IMR-90 (cell line): ENCODE measurements around the gene CCDC51. TPM values are rescaled to one million over a fixed set of nuclear protein-coding genes. Genes with fewer than 3 reads are reported as not detected.

Experiments used
- ATAC-seq: fragments of 200-7000 bp; cut with Tn5 transposase; 2 replicates; pipeline ENCODE4 v1.9.1; 2020; ENCODE audit warnings: low read depth, mild to moderate bottlenecking, moderate library complexity
- BruUV-seq: library from RNA; stranded (reverse); fragments of 400-500 nt; replicated peaks from 2 replicates; lab custom pipeline; 2021; lab: Mats Ljungman, UMichigan
- CTCF ChIA-PET: fragments of 300-600 bp; formaldehyde crosslinking; extraction: SDS; loops from one replicate; lab custom pipeline; 2021; ENCODE audit warnings: antibody characterized with exemption; lab: Yijun Ruan, JAX
- POLR2A ChIA-PET: fragments of 300-600 bp; sonication (Branson Sonifier 250); formaldehyde crosslinking; loops from one replicate; lab custom pipeline; 2022; ENCODE audit warnings: antibody characterized with exemption; ENCODE audit not compliant: unreplicated experiment; lab: Charles Lee
- DNase-seq: peaks from one replicate; pipeline ENCODE4 v3.0.0; 2013
- H2AFZ ChIP-seq: replicated peaks from 2 replicates; pipeline ENCODE3; 2013; ENCODE audit warnings: low read length, mild to moderate bottlenecking; ENCODE audit not compliant: poor library complexity
- H2AK5ac ChIP-seq: 2 replicates; pipeline ENCODE4 v1.6.1; 2013; ENCODE audit warnings: low read depth, low read length, inconsistent platforms
- H2AK9ac ChIP-seq: replicated peaks from 2 replicates; pipeline ENCODE3; 2013; ENCODE audit warnings: mild to moderate bottlenecking, low read depth, low read length, moderate library complexity; ENCODE audit not compliant: poor library complexity
- H2BK120ac ChIP-seq: 2 replicates; pipeline ENCODE4 v1.6.1; 2013; ENCODE audit warnings: low read depth, low read length, inconsistent platforms
- H2BK15ac ChIP-seq: 3 replicates; pipeline ENCODE4 v1.6.1; 2013; ENCODE audit warnings: low read depth, low read length, inconsistent platforms
- H2BK20ac ChIP-seq: 2 replicates; pipeline ENCODE4 v1.6.1; 2013; ENCODE audit warnings: low read depth, mild to moderate bottlenecking, inconsistent platforms, low read length, moderate library complexity
- H2BK5ac ChIP-seq: 2 replicates; pipeline ENCODE4 v1.6.1; 2013; ENCODE audit warnings: mild to moderate bottlenecking, low read depth, low read length, inconsistent platforms; ENCODE audit not compliant: poor library complexity, severe bottlenecking
- H3K14ac ChIP-seq: replicated peaks from 2 replicates; pipeline ENCODE4 v1.6.1; 2013; ENCODE audit warnings: low read depth, low read length, inconsistent platforms
- H3K18ac ChIP-seq: 2 replicates; pipeline ENCODE4 v1.6.1; 2013; ENCODE audit warnings: low read depth, low read length, control low read depth
- H3K23ac ChIP-seq: 2 replicates; pipeline ENCODE4 v1.6.1; 2013; ENCODE audit warnings: low read depth, low read length, inconsistent platforms
- H3K27ac ChIP-seq: 2 replicates; pipeline ENCODE4 v1.5.1; 2013; ENCODE audit warnings: mild to moderate bottlenecking, control low read depth, low read length; ENCODE audit not compliant: insufficient read depth
- H3K27me3 ChIP-seq: 2 replicates; pipeline ENCODE4 v1.6.1; 2013; ENCODE audit warnings: low read length; ENCODE audit not compliant: control insufficient read depth, insufficient read depth
- H3K36me3 ChIP-seq: 2 replicates; pipeline ENCODE4 v1.6.1; 2013; ENCODE audit warnings: low read length, mixed read lengths; ENCODE audit not compliant: control insufficient read depth, insufficient read depth
- H3K4ac ChIP-seq: 2 replicates; pipeline ENCODE4 v1.6.1; 2013; ENCODE audit warnings: low read depth, low read length, inconsistent platforms
- H3K4me1 ChIP-seq: 2 replicates; pipeline ENCODE4 v1.6.1; 2013; ENCODE audit warnings: low read length, mixed read lengths; ENCODE audit not compliant: control insufficient read depth, insufficient read depth
- H3K4me2 ChIP-seq: 2 replicates; pipeline ENCODE4 v1.6.1; 2013; ENCODE audit warnings: low read depth, mild to moderate bottlenecking, control low read depth, low read length, moderate library complexity
- H3K4me3 ChIP-seq: 2 replicates; pipeline ENCODE4 v1.5.1; 2013; ENCODE audit warnings: low read depth, mild to moderate bottlenecking, control low read depth, low read length, moderate library complexity; ENCODE audit not compliant: insufficient read depth
- H3K56ac ChIP-seq: 2 replicates; pipeline ENCODE4 v1.6.1; 2013; ENCODE audit warnings: low read length, inconsistent platforms; ENCODE audit not compliant: insufficient read depth; ENCODE audit errors: extremely low read depth
- H3K79me1 ChIP-seq, 2 experiments: 2 replicates each; pipeline ENCODE4 v1.6.1; 2013; ENCODE audit warnings: low read length in 2 of 2, inconsistent platforms in 1 of 2, low read depth in 1 of 2
- H3K9ac ChIP-seq: 2 replicates; pipeline ENCODE4 v1.6.1; 2013; ENCODE audit warnings: low read depth, low read length, control low read depth
- H3K9me1 ChIP-seq: 2 replicates; pipeline ENCODE4 v1.6.1; 2013; ENCODE audit warnings: low read length, inconsistent platforms; ENCODE audit not compliant: insufficient read depth
- H3K9me3 ChIP-seq: 2 replicates; pipeline ENCODE4 v1.6.1; 2013; ENCODE audit warnings: low read length; ENCODE audit not compliant: control insufficient read depth, insufficient read depth
- H4K20me1 ChIP-seq: 2 replicates; pipeline ENCODE4 v1.6.1; 2013; ENCODE audit warnings: low read length, inconsistent platforms; ENCODE audit not compliant: insufficient read depth
- H4K5ac ChIP-seq: 2 replicates; pipeline ENCODE4 v1.6.1; 2013; ENCODE audit warnings: mild to moderate bottlenecking, low read depth, low read length, control low read depth
- H4K8ac ChIP-seq, 2 experiments: 2 replicates each; pipeline ENCODE4 v1.6.1; 2013; ENCODE audit warnings: low read depth in 2 of 2, low read length in 2 of 2, control low read depth in 1 of 2, inconsistent platforms in 1 of 2
- H4K91ac ChIP-seq: 2 replicates; pipeline ENCODE4 v1.6.1; 2013; ENCODE audit warnings: low read depth, low read length, inconsistent platforms; ENCODE audit not compliant: insufficient read depth
- BHLHE40 ChIP-seq: fragments of 150-350 bp; IDR thresholded peaks from 2 replicates; pipeline ENCODE4 v1.6.1; 2016; ENCODE audit warnings: mild to moderate bottlenecking, low read depth, low read length
- CEBPB ChIP-seq: IDR thresholded peaks from 2 replicates; pipeline ENCODE4 v1.6.1; 2012; ENCODE audit warnings: low read depth, low read length, improper control_type of control experiment
- CHD1 ChIP-seq: IDR thresholded peaks from 2 replicates; pipeline ENCODE4 v1.6.1; 2012; ENCODE audit warnings: low read depth, low read length, improper control_type of control experiment
- CTCF ChIP-seq: conservative IDR thresholded peaks from 2 replicates; pipeline ENCODE4 v1.5.1; 2012; ENCODE audit warnings: mild to moderate bottlenecking, low read depth, low read length, improper control_type of control experiment
- FOS ChIP-seq: fragments of 150-350 bp; IDR thresholded peaks from 2 replicates; pipeline ENCODE4 v1.6.1; 2016; ENCODE audit warnings: low read depth, low read length
- MAFK ChIP-seq: IDR thresholded peaks from 2 replicates; pipeline ENCODE4 v1.6.1; 2012; ENCODE audit warnings: low read depth, low read length, improper control_type of control experiment
- MAZ ChIP-seq: IDR thresholded peaks from 2 replicates; pipeline ENCODE4 v1.6.1; 2012; ENCODE audit warnings: low read depth, mild to moderate bottlenecking, low read length, improper control_type of control experiment, moderate library complexity, borderline replicate concordance
- NFE2L2 ChIP-seq: fragments of 150-350 bp; IDR thresholded peaks from 2 replicates; pipeline ENCODE4 v1.6.1; 2016; ENCODE audit warnings: low read depth, mild to moderate bottlenecking, low read length
- RAD21 ChIP-seq: IDR thresholded peaks from 2 replicates; pipeline ENCODE4 v1.6.1; 2012; ENCODE audit warnings: low read length, improper control_type of control experiment
- RCOR1 ChIP-seq: IDR thresholded peaks from 2 replicates; pipeline ENCODE4 v1.6.1; 2012; ENCODE audit warnings: mild to moderate bottlenecking, low read length, improper control_type of control experiment; ENCODE audit not compliant: insufficient replicate concordance
- RFX5 ChIP-seq: IDR thresholded peaks from 2 replicates; pipeline ENCODE4 v1.8.0; 2012; ENCODE audit warnings: low read depth, mild to moderate bottlenecking, low read length, moderate library complexity
- WGBS, 2 experiments: methylation state at CpG; one replicate each; pipeline versions ENCODE4 v1.1.5 to v1.1.7; 2013; ENCODE audit warnings: missing lambda C conversion rate in 2 of 2; ENCODE audit not compliant: insufficient read length in 1 of 2; ENCODE audit errors: extremely low coverage in 2 of 2; 5-methylcytosine and 5-hydroxymethylcytosine counted together
- dilution Hi-C: fragments of 300-500 bp; cut with HindIII; formaldehyde crosslinking; loops from one replicate; pipeline ENCODE4 v1.14.3; 2018; ENCODE audit warnings: low sequenced_read_pairs; ENCODE audit not compliant: unreplicated experiment
- in situ Hi-C: fragments of 300-500 bp; cut with MboI; formaldehyde crosslinking; loops from 3 replicates; pipeline ENCODE4 v1.14.3; 2019; ENCODE audit warnings: low sequenced_read_pairs, inconsistent platforms, mixed read lengths
- intact Hi-C: fragments of 100-400 bp; cut with micrococcal nuclease; formaldehyde crosslinking; loops from 2 replicates; pipeline ENCODE4 v1.10.0; 2022
- polyA plus RNA-seq, 3 experiments: library from polyadenylated mRNA; depleted of rRNA; stranded (reverse); fragments of >200 nt; gene quantifications; 2 replicates each; pipeline ENCODE4 v1.2.3, GENCODE V29; 2012; ENCODE audit warnings: low replicate concordance in 1 of 3
- total RNA-seq: library from RNA; depleted of rRNA; stranded (reverse); fragments of >200 nt; gene quantifications from 2 replicates; pipeline ENCODE4 v1.2.3, GENCODE V29; 2012
- TF ChIP-seq, protein P1 (sequence below): fragments of 150-350 bp; IDR thresholded peaks from 2 replicates; pipeline ENCODE4 v1.6.1; 2017; ENCODE audit warnings: mild to moderate bottlenecking, antibody characterized with exemption, low read length, low read depth
- TF ChIP-seq, protein P2 (sequence below): fragments of 150-350 bp; IDR thresholded peaks from 2 replicates; pipeline ENCODE4 v1.6.1; 2016; ENCODE audit warnings: low read depth, mild to moderate bottlenecking, low read length, moderate library complexity, borderline replicate concordance

The CCDC51 gene
- total and polyA plus RNA-seq, 2 of the 4 experiments (the other 2 are of a cell fraction) = 11.0 to 16.1 TPM

DNA sequence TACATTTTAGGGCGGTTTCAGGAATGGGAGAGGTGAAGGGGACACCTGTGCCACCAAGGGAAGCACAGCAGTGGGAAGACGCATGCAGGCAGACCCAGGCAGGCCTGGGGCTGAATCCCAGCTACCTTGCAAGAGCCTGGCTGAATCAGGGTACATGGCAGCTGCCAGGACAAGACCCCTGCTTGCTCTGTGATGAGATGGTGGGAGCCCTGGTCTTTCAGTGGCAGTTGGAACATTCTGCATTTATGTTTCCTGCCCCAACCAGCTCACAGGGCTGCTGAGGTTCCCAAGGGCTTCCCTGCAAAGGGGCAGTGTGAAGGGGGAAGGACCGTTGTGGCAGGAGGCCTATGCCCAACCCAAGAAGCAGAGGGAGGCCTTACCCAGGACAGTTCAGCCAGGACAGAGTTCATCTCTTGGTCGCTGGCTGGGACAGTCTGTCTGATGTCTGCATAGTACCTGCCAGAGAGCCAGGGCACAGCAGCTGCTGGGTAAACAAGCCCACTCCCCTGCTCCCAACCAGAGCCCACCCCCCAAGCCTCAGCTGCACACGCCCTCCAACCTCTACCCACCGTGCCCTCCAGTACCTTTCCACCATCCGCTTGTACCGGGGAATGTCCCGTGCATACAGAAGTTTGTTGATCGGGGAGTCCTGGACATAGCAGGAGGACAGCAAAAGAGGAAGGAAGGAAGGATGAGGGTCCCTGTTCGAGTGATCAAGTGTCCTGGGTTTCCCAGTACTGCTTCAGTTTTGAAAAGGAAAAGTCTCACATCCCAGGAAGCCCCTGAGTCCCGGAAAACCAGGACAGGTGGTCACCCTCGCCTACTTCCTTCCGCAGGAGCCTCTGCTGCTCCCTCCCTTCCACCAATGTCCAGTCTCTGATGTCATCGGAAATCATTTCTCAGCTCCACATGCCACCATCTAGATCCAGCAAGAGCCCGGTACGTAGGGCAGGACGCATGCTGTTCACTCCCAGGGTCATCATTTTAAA is 33.2 kb downstream of the CCDC51 start:
- 70% methylated on average over 2 of the region's 18 CpGs; no CpG with 5 or more reads in 1 of the 2 experiments for WGBS, 2 experiments
- no peaks in the 10 kb centered on the region for H3K27me3 ChIP-seq
- H4K91ac ChIP-seq = no peak overlapping the region
- H3K14ac ChIP-seq = no peak overlapping the region
- H2BK20ac ChIP-seq = no peak overlapping the region
- H3K9ac ChIP-seq = no peak overlapping the region
- no peaks in the 10 kb centered on the region for H3K9me3 ChIP-seq
- no peak overlapping the region for H2BK5ac ChIP-seq
- ChIA-PET POLR2A (no interaction called here), CTCF (interaction anchor here (1.0 to 1.2 kb wide), 2 partner anchors 27 to 29 kb away, joined by 3 to 5 read pairs; no protein-coding TSS in a partner anchor)
- no peaks in the 10 kb centered on the region for H3K79me1 ChIP-seq
- dilution Hi-C loops = no loop called here
- intact Hi-C loops = no loop called here
- in situ Hi-C loops = no loop called here
- H3K36me3 ChIP-seq = peaks cover 69% of the 10 kb centered on the region
- no peak overlapping the region for H3K23ac ChIP-seq
- H4K5ac ChIP-seq = no peak overlapping the region
- H3K9me1 ChIP-seq = peaks cover 4% of the 10 kb centered on the region; the same call in 1 of the 2 replicates
- H2AFZ ChIP-seq = no peak overlapping the region
- no peak overlapping the region for H3K56ac ChIP-seq
- H3K4me3 ChIP-seq = no peak overlapping the region
- no TSS peak for BruUV-seq
- no peak overlapping the region for H2BK120ac ChIP-seq
- TF ChIP-seq NFE2L2 = no peak
- no peak for TF ChIP-seq RFX5
- TF ChIP-seq CTCF = no peak
- no peak for TF ChIP-seq MAFK
- no peak for TF ChIP-seq FOS
- TF ChIP-seq CHD1 = no peak
- no peak for TF ChIP-seq CEBPB
- TF ChIP-seq RAD21 = no peak
- TF ChIP-seq, protein P1, sequence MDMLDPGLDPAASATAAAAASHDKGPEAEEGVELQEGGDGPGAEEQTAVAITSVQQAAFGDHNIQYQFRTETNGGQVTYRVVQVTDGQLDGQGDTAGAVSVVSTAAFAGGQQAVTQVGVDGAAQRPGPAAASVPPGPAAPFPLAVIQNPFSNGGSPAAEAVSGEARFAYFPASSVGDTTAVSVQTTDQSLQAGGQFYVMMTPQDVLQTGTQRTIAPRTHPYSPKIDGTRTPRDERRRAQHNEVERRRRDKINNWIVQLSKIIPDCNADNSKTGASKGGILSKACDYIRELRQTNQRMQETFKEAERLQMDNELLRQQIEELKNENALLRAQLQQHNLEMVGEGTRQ = no peak
- TF ChIP-seq, protein P2, sequence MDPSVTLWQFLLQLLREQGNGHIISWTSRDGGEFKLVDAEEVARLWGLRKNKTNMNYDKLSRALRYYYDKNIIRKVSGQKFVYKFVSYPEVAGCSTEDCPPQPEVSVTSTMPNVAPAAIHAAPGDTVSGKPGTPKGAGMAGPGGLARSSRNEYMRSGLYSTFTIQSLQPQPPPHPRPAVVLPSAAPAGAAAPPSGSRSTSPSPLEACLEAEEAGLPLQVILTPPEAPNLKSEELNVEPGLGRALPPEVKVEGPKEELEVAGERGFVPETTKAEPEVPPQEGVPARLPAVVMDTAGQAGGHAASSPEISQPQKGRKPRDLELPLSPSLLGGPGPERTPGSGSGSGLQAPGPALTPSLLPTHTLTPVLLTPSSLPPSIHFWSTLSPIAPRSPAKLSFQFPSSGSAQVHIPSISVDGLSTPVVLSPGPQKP = no peak
- TF ChIP-seq BHLHE40 = no peak
- no peak for TF ChIP-seq RCOR1
- no peak for TF ChIP-seq MAZ
- H3K18ac ChIP-seq = no peak overlapping the region
- peaks cover 4% of the 10 kb centered on the region for H3K4me1 ChIP-seq
- H4K20me1 ChIP-seq = no peaks in the 10 kb centered on the region
- no peak for DNase-seq
- no peak for ATAC-seq
- no peak overlapping the region for H2BK15ac ChIP-seq
- no peak overlapping the region for H2AK9ac ChIP-seq
- H3K27ac ChIP-seq = no peak overlapping the region
- H3K4ac ChIP-seq = no peak overlapping the region
- no peak overlapping the region for H4K8ac ChIP-seq
- H2AK5ac ChIP-seq = no peak overlapping the region
- H3K4me2 ChIP-seq = no peak overlapping the region
